OCI-LY7 (cell line): ENCODE measurements around the gene RAD51B. TPM values are rescaled to one million over a fixed set of nuclear protein-coding genes. Genes with fewer than 3 reads are reported as not detected.
A peak's percentile ranks its signal among the peaks of the same experiment; 100 is the strongest.

Experiments used
- BruUV-seq: library from RNA; stranded (reverse); fragments of 400-500 nt; replicated peaks from 2 replicates; lab custom pipeline; 2021; lab: Mats Ljungman, UMichigan
- CTCF ChIA-PET: fragments of 300-600 bp; sonication (Branson Sonifier 250); formaldehyde crosslinking; loops from one replicate; lab custom pipeline; 2022; ENCODE audit warnings: antibody characterized with exemption; ENCODE audit not compliant: unreplicated experiment; lab: Charles Lee
- POLR2A ChIA-PET: fragments of 300-600 bp; sonication (Branson Sonifier 250); formaldehyde crosslinking; loops from one replicate; lab custom pipeline; 2022; ENCODE audit warnings: antibody characterized with exemption; lab: Charles Lee
- DNase-seq: peaks from one replicate; pipeline ENCODE4 v3.0.0-alpha.2; 2015; ENCODE audit warnings: low spot score
- H2AFZ ChIP-seq: fragments of 200-600 bp; sonication (generic), shearing (Covaris generic); 2 replicates; pipeline ENCODE4 v1.6.1; 2014; ENCODE audit warnings: mild to moderate bottlenecking, antibody characterized with exemption, low read length, moderate library complexity
- H3K27ac ChIP-seq: fragments of 200-600 bp; sonication (generic); 2 replicates; pipeline ENCODE4 v1.5.1; 2014; ENCODE audit warnings: mixed run types, low read depth, mild to moderate bottlenecking, moderate library complexity, low read length, inconsistent platforms; ENCODE audit not compliant: poor library complexity, severe bottlenecking
- H3K36me3 ChIP-seq: fragments of 200-600 bp; sonication (generic); 2 replicates; pipeline ENCODE4 v1.6.1; 2014; ENCODE audit warnings: mild to moderate bottlenecking, antibody characterized with exemption, low read length, moderate library complexity, mixed read lengths; ENCODE audit not compliant: insufficient read depth
- H3K4me1 ChIP-seq: fragments of 200-600 bp; sonication (generic); 2 replicates; pipeline ENCODE4 v1.5.1; 2014; ENCODE audit warnings: mild to moderate bottlenecking, low read length; ENCODE audit not compliant: insufficient read depth, poor library complexity, severe bottlenecking
- H3K4me2 ChIP-seq: fragments of 200-600 bp; sonication (generic); 2 replicates; pipeline ENCODE4 v1.6.1; 2014; ENCODE audit warnings: mild to moderate bottlenecking, low read length
- H3K4me3 ChIP-seq: fragments of 200-600 bp; sonication (generic); 2 replicates; pipeline ENCODE4 v1.5.1; 2014; ENCODE audit warnings: mild to moderate bottlenecking, low read depth, low read length; ENCODE audit not compliant: poor library complexity, severe bottlenecking
- H3K79me2 ChIP-seq: fragments of 200-600 bp; sonication (generic); 2 replicates; pipeline ENCODE4 v1.6.1; 2016; ENCODE audit warnings: low read depth, mild to moderate bottlenecking, low read length, moderate library complexity, mixed read lengths; ENCODE audit not compliant: insufficient read depth
- H3K9me2 ChIP-seq: fragments of 200-600 bp; sonication (generic); 2 replicates; pipeline ENCODE4 v1.6.1; 2016; ENCODE audit warnings: mild to moderate bottlenecking, low read length, mixed read lengths; ENCODE audit not compliant: insufficient read depth
- H3K9me3 ChIP-seq: fragments of 200-600 bp; sonication (generic); 2 replicates; pipeline ENCODE4 v1.6.1; 2014; ENCODE audit warnings: mild to moderate bottlenecking, mixed run types, low read length, mixed read lengths
- H4K20me1 ChIP-seq: fragments of 200-600 bp; sonication (generic); 2 replicates; pipeline ENCODE4 v1.6.1; 2014; ENCODE audit warnings: mild to moderate bottlenecking, antibody characterized with exemption, low read length, moderate library complexity, mixed read lengths; ENCODE audit not compliant: insufficient read depth
- EZH2phosphoT487 ChIP-seq: fragments of 200-600 bp; sonication (generic); IDR thresholded peaks from 2 replicates; pipeline ENCODE4 v1.6.1; 2018; ENCODE audit warnings: low read depth, borderline replicate concordance, mild to moderate bottlenecking, mixed run types, antibody characterized with exemption, low read length, moderate library complexity, mixed read lengths
- intact Hi-C: fragments of 100-400 bp; cut with micrococcal nuclease; formaldehyde crosslinking; loops from one replicate; pipeline ENCODE4 v1.10.0; 2022; ENCODE audit not compliant: unreplicated experiment
- total RNA-seq, 2 experiments: library from RNA; depleted of rRNA in 1 of 2; stranded (reverse); fragments of >200 nt in 1 of 2; shearing (Covaris generic) in 1 of 2; gene quantifications; 2 replicates each; pipeline ENCODE4 v1.2.3, GENCODE V29; 2014 to 2022
- TF ChIP-seq, protein P1 (sequence below): fragments of 200-600 bp; sonication (generic); conservative IDR thresholded peaks from 2 replicates; pipeline ENCODE4 v1.5.1; 2014; ENCODE audit warnings: mild to moderate bottlenecking, antibody characterized with exemption, low read length, moderate library complexity, mixed read lengths

RAD51B gene
- total RNA-seq, 2 experiments from 2014 or later, result 41.4 to 89.9 TPM

- no peak overlapping the region for H3K4me3 ChIP-seq
- ChIA-PET CTCF (interaction anchor here (1.2 to 2.2 kb wide), 2 partner anchors 11 to 14 kb away, joined by 3 to 8 read pairs; no protein-coding TSS in a partner anchor), POLR2A (interaction anchor here (0.8 to 2.2 kb wide), 7 partner anchors 11 to 543 kb away, joined by 3 to 9 read pairs (median 4); no protein-coding TSS in a partner anchor)
- intact Hi-C loops, result no loop called here
- TF ChIP-seq, protein P1, sequence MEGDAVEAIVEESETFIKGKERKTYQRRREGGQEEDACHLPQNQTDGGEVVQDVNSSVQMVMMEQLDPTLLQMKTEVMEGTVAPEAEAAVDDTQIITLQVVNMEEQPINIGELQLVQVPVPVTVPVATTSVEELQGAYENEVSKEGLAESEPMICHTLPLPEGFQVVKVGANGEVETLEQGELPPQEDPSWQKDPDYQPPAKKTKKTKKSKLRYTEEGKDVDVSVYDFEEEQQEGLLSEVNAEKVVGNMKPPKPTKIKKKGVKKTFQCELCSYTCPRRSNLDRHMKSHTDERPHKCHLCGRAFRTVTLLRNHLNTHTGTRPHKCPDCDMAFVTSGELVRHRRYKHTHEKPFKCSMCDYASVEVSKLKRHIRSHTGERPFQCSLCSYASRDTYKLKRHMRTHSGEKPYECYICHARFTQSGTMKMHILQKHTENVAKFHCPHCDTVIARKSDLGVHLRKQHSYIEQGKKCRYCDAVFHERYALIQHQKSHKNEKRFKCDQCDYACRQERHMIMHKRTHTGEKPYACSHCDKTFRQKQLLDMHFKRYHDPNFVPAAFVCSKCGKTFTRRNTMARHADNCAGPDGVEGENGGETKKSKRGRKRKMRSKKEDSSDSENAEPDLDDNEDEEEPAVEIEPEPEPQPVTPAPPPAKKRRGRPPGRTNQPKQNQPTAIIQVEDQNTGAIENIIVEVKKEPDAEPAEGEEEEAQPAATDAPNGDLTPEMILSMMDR, result no peak
- no peak for TF ChIP-seq EZH2phosphoT487
- peaks cover 97% of the 10 kb centered on the region for H3K4me1 ChIP-seq
- DNase-seq, result no peak
- H2AFZ ChIP-seq, result peak overlapping the region; percentile 58; the same call in 1 of the 2 replicates
- no peaks in the 10 kb centered on the region for H3K79me2 ChIP-seq
- H3K4me2 ChIP-seq, result peak overlapping the region; percentile 51
- peak overlapping the region; percentile 21 for H3K27ac ChIP-seq
- no peaks in the 10 kb centered on the region for H3K36me3 ChIP-seq
- no peaks in the 10 kb centered on the region for H3K9me3 ChIP-seq
- no peaks in the 10 kb centered on the region for H4K20me1 ChIP-seq
- no TSS peak for BruUV-seq
- no peaks in the 10 kb centered on the region for H3K9me2 ChIP-seq
Measured at GRCh38 chr14:68271913-68272391, 452.4 kb downstream of the RAD51B start.

DNA sequence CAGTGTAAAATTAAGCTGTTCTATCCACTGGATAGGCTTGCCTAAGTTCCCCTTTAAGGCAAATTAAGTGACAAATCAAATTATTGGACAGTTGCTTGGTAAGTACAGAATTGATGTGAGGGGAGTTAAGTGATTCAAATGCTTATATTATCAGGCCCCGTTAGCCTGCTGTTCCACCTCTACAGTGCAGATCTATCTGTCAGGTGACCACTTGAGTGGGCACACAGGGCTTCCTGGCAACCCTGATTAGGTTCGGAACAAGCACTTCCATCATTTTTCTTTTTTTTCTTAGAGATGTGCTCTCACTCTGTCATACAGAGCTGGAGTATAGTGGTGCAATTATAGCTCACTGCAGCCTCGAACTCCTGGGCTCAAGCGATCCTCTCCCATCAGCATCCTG lies 453.8 kb downstream of the RAD51B start:
- Histone ChIP-seq H3K36me3 (no peaks in the 10 kb centered on the region), H4K20me1 (no peaks in the 10 kb centered on the region), H3K4me1 (peaks cover 97% of the 10 kb centered on the region), H3K4me3 (no peak overlapping the region), H3K79me2 (no peaks in the 10 kb centered on the region; the same call in 1 of the 2 replicates), H3K4me2 (peak overlapping the region; percentile 25; the same call in 1 of the 2 replicates), H3K9me2 (no peaks in the 10 kb centered on the region), H2AFZ (peak overlapping the region; percentile 20; the same call in 1 of the 2 replicates), H3K27ac (peak overlapping the region; percentile 92), H3K9me3 (no peaks in the 10 kb centered on the region)
- ChIA-PET CTCF (no interaction called here), POLR2A (interaction anchor here (0.7 to 1.7 kb wide), 5 partner anchors 12 to 20 kb away, joined by 3 to 5 read pairs (median 3); no protein-coding TSS in a partner anchor)
- DNase-seq, result no peak
- no TSS peak for BruUV-seq
- no peak for TF ChIP-seq EZH2phosphoT487
- TF ChIP-seq, protein P1, result no peak
- intact Hi-C loops, result no loop called here

GRCh38 chr14:68274725-68275124 lies 455.1 kb downstream of the RAD51B start:
- Histone ChIP-seq H3K4me2 (peak overlapping the region; percentile 47), H3K9me3 (no peaks in the 10 kb centered on the region), H3K4me3 (peak overlapping the region; percentile 29), H3K4me1 (peaks cover 97% of the 10 kb centered on the region), H3K9me2 (no peaks in the 10 kb centered on the region), H2AFZ (peak overlapping the region; percentile 53; the same call in 1 of the 2 replicates), H3K27ac (peak overlapping the region; percentile 92), H3K36me3 (no peaks in the 10 kb centered on the region), H4K20me1 (no peaks in the 10 kb centered on the region), H3K79me2 (peaks cover 7% of the 10 kb centered on the region; the same call in 1 of the 2 replicates)
- POLR2A ChIA-PET, result interaction anchor here (0.6 to 2.8 kb wide), 10 partner anchors 10 to 523 kb away, joined by 3 to 20 read pairs (median 4); no protein-coding TSS in a partner anchor
- BruUV-seq, result no TSS peak
- DNase-seq, result no peak
- intact Hi-C loops, result no loop called here
- TF ChIP-seq, protein P1, result peak; percentile 74
- TF ChIP-seq EZH2phosphoT487, result no peak
- CTCF ChIA-PET, result no interaction called here
